ENCODE data around the gene ZDHHC1.

Gene ZDHHC1

DNA sequence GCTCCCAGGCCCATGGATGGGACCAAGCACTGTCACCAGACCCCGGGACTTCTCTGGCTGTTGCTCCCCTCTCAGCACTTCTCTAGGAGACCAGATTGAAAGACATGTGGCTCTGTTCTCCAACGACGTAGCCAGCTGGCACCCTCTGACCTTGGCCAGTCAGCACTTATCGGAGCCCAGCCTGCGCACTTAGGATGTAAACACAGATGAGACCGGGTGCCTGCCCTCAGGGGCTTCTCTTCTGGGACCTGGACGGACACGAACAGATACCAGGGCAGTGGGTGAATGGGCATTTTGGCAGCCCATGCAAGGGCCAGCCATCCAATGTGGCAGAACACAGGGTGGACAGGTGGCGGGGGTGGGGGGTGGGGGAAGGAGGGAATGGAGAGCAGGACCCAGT lies 6.6 kb downstream of the ZDHHC1 start:
- no peak for DNase-seq (ENCODE audit: low read depth in 2 of 2)

DNA sequence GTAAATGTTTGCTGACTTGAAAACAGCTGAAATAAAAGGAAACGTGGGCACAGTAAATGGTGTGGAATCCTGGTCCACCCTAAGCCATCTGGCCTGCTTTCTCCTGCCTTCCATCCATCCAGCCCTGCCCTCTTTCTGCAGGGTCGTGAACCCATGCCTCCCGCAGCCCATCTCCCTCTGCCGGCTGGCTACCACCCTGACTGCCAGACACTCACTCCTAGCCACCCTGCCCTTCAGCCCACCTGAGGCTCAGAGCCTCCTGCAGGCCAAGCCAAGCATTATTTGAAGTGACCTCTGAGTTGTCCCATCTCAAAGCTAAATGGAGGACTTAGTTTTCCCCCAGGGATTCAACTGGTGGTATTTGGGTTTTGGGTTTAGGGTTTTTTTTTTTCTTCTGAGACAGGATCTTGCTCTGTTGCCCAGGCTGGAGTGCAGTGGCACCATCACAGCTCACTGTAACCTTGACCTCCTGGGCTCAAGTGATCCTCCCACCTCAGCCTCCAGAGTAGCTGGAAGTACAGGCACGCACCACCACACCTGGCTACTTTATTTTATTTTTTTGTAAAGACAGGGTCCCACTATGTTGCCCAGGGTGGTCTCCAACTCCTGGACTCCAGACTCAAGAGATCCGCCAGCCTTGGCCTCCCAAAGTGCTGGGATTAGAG lies 8.4 kb downstream of the ZDHHC1 start:
- DNase-seq (ENCODE audit: low read depth in 2 of 2), result no peak

DNA sequence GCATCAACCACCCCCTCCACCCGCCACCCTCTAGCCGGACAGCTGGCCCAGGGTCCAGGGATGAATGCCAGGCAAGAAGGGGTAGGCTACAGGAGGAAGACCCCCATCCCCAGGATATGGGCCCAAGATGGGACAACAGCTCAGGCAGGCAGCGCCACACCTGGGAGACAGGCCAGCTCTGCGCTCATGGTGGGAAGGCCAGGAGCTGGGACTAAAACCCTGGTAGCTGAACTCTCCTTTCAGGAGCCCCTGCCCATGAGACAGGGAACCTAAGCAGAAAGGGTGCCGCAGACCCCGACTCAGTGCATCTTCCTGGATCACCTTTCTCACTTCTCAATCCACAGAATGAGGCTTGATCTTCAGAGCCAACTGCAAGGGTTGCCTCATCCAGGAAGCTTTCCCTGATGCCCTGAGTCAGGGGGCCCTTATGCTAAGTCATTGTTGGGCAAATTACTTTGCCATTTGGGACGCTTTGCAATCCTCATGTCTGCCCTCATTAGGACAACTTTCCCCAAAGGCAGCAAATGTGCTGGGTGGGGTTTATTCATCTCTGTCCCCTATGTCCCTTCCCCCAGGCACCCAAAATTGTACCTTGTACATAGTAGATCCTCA lies 9.0 kb downstream of the ZDHHC1 start:
- DNase-seq (ENCODE audit: low read depth in 2 of 2), result no peak

DNA sequence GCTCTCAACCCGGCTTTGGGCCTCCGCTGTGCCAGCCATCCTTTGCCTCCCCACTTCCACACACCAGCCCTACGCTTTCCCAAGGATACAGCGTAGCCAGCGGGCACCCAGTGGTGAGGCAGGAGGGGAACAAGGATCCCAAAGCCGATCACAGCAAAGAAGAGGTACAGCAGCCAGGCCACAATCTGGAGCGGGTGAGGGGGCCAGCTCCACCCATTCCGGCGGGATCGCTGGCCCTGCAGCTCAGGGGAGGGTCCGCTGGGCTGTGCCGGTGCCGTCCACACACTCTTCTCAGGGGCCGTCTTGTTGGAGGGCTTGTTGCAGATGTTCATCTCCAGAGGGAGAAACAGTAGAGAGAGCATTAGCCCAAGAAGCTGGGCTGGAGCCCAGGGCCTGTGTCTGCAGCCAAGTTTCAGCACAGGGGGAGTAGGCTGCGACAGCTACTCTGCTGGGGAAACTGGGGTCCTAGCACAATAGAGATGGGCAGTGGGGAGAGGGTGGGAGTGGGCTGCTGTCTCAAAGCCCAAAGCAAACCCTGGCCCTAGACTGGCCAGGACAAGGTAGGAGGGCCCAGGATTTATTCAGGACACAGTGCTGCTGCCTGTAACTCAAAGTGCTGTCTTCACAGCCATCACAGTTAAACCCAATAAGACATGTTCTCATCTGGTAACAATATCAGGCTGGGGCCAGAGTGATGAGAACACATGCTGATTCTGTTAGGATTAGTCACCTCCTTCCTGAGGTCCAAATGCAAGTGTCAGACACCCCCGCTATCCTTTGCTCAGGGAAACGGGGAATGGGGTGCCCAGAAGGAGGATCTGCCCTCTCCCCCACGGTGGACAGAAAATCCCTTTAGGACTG lies 9.9 kb downstream of the ZDHHC1 start:
- peak; percentile 74 to 76 for DNase-seq (ENCODE audit: low read depth in 2 of 2)

DNA sequence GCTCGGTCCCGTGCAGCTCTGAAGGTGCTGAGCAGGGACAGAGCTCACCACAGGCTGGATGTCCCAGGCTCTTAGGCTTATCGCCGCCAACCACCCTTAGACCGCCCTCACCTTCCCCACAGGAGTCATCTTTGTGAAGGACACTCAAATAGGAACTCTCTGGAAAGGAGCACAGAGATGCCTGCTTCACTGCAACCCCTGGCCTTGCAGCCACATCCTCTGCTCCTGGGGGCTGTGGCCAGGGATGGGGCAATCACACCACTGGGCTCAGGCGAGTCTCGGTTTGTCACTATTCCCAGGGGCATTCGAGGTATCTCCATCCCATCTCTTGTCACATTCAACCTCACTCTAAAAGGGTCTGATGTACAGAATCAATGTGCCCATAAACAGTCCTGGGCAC lies 10.9 kb downstream of the ZDHHC1 start:
- no peak for DNase-seq (ENCODE audit: low read depth in 2 of 2)

DNA sequence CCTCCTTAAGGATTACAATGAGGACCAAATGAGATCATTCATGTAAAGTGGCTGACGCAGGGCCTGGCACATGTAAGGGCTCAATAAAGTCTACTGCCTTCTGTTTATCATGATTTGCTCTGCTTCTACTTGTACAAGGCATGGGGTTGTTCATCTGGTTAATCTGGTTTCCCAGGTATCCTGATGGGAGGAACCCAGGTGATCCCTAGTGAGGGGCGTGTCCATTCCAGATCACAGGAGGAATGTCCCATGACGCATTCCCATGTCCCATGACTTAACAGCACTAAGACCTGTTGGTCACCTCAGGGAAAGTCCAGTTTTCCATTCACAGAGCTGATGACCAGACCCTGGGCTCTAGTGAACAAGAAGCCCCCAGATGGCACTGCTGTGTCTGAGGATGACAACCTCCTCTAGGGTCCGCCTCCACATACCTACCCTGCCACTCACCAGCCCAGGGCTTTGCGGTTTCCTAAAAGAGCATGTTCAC lies 11.5 kb downstream of the ZDHHC1 start:
- no peak for DNase-seq (ENCODE audit: low read depth in 2 of 2)

DNA sequence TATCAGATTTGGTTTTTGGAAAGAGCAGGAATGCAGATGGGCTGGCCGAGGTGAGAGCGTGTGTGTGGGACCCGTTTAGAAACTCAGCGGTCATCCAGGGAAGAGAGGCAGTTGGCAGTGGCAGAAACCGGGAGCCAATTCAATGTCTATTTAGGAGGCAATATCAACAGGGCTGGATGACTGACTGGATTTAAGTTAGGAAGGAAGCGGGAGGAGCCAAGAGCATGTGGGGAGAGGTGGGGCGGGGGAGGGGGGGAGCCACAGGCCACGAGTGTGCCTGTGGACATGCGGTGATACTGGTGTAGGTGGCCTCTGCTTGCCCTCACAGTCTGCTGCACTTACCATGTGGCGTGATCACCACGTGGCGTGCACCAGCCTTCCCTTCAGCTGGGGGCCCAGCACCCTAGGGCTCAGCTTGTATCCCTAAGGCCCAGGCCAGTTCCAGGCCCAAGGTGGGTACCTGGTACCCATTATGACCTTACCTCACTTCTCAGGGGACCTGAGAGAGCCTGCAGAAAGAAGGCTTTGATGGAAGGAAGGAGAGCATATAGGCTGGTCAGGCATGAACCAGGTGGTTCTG lies 12.2 kb downstream of the ZDHHC1 start:
- DNase-seq (ENCODE audit: low read depth in 2 of 2), result no peak

DNA sequence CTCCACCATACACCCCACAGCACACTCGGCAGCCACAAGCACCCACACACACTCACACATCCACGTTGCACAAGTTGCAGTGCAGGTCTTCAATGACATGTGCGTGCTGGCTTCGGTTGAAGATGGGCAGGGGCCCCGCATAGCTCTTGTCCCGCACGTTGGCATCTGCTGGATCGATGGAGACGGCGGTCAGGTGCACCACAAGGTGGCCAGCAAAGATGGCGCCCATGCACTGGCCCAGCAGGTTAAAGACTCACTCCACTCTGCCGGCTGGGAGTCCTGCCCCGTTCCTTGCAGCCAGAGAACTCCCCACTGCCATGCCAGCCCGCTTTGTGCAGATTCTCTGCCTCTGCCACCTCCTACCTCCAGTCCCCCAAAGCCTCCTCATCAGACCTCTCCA lies 15.4 kb downstream of the ZDHHC1 start:
- no peak for DNase-seq (ENCODE audit: low read depth in 2 of 2)

DNA sequence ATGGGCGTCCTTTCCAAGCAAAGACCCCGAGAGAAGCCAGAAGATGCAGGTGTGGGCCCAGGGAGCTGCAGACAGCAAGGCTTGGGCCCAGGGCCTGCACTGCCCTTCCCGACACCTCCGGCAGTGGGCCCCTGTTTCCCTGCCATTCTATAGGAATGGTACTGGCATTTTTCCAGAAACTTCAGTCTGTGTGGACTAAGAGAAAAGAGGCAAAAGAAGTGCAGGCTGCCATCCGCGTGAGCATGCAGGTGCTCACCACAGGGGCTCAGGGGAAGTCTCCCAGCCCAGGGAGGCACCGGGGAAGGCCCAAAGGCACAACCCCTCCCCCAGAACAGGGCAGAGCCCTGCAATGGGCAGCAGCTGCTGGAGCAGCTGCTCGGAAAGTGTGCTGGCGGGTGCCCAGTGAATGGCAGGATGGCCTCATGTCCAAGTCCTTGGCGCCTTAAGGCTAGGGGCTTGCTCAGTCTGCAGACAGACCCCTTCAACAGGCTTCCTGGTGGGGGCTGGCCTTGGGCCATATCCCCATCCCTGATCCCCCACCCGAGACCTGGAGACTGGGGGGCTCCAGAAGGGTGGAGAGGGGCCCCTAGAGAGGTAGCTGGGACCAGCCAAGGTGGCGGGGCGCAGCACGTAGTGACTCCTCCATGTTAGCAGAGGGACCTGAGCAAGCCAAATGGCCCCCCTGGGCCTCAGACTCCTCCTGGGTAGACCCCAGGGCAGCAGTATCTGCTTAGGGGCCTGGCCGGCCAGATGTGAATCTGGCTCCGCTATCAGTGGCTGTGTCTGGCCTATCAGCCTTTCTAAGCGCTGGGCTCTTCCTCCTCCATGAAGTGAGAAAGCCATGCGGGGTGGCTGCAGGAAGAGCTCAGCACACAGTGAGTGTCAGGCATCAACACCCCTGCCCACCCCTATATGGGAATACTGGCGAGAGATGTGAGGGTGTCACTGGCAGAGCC lies 16.2 kb downstream of the ZDHHC1 start:
- no peak for DNase-seq (ENCODE audit: low read depth in 2 of 2)

DNA sequence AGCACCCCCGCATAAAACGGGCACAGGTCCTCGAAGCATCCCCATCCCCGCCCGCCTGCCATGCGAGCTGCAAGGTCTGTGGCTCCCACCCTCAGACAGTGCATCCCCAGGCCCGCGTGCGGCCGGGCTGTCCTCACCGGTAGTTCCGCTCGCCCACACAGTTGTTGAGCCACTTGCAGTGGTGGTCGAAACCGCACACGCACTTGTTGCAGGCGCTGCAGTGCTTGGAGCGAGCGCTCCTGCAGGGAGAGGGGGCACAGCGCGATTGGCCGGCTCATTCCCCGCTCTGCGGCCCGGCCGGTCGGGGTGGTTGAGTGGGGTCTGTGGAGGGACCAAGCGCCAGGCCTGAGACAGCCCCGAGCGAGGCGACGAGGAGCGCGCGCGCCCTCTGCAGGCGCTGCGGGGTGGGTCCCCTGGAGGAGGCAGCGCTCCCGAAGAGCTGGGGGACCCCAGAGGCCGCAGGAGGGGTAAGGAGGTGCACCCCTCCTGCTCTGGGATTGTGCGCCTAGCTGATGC lies 17.0 kb downstream of the ZDHHC1 start:
- no peak for DNase-seq (ENCODE audit: low read depth in 2 of 2)

DNA sequence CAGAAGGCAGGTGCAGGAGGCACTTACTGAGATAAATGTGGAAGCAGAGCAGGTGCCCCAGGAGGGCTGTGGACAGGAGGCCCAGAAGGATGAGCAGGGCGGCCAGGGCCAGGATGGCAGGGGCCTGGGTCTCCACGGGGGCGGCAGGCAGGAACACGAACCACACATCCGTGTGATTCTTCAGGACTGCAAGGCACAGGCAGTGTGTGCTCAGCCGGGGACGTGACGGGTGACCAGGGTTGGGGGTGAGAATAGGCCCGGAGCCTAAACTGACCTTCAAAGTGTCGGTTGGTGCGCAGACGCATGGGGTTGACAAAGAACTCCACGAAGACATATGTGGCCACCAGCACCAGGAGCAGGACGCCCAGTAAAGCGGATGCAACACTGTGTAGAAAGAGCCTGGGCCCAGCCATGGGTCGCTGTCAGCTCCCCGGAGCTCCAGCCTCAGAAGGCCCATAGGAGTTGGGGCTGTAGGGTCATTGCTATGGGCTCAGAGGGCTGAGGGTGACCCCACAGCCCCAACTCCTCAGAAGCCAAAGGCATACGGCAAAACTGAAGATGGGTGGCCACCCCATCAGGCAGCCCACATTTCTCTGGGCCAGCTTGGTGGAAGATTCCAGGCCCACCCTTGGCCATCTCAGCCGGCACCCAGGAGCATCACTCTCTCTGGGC lies 17.6 kb downstream of the ZDHHC1 start:
- DNase-seq (ENCODE audit: low read depth in 2 of 2), result no peak

DNA sequence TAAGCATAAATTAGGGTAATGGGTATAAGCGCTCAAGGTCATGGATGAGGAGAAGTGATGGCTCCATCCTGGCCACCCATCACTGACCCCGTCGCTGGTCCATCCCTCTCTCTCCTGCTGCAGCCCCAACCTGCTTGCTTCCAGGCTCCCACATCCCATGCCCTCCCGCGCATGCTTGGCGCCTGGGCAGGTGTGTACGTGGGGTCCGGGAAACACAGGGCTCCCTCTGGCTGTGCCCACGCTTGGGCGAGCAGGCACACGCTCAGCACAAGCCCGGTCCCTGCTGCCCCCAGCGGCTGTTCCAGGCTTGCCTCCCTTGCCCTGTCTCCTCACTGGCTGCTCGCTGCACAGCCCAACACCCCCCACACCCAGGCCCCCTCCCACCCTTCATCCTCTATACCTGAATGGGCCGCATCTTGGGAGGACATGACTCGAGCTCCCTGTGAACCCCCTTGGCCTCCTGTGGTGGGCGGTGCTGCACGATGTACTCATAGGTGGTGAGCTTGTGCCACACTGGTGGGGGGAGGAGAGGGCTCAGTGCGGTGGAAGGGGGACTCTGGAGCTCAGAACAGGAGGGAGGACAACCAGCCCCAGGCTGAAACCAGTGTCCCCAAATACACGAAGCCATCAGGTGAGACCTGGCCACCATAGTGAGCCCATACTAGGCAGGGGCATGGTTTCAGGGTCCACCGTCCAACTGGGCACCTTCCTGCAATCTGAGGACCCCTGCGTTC lies 18.3 kb downstream of the ZDHHC1 start:
- DNase-seq (ENCODE audit: low read depth in 2 of 2), result no peak

DNA sequence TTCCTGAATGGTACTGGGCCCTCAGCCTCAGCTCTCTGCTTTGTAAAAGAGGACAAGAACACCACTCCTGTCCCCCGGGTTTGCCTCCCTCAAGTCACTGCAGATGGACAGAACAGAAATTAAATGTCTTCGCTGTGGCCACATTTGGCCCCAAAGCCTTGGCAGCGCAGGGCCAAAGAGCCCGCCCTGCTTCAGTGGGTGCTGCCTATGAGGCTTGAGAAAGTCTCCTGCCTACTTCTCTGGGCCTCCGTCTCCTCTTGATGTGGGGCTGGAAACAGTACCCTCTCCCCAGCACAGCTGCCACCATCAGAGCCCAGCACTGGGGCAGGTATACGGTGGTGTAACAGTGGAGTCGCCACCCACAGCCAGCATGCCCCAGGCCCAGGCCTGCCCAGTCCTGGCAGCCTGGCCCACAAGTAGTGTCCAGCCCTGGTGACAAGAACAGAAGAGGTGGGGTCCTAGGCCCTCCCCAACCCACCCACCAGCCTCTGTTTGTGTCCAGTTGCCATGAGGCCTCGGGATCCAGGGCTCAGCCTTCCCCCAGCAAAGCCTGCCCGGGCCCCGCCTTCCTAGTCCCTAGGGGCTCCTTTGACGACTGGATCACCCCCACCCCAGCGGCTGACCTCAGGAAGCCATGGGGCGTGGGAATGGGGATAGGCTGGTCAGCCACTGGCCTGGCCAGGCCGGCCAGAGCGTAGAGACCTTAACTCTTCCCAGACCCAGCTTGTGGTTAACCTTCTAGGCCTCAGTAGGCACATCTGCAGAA lies 19.1 kb downstream of the ZDHHC1 start:
- no peak for DNase-seq (ENCODE audit: low read depth in 2 of 2)

DNA sequence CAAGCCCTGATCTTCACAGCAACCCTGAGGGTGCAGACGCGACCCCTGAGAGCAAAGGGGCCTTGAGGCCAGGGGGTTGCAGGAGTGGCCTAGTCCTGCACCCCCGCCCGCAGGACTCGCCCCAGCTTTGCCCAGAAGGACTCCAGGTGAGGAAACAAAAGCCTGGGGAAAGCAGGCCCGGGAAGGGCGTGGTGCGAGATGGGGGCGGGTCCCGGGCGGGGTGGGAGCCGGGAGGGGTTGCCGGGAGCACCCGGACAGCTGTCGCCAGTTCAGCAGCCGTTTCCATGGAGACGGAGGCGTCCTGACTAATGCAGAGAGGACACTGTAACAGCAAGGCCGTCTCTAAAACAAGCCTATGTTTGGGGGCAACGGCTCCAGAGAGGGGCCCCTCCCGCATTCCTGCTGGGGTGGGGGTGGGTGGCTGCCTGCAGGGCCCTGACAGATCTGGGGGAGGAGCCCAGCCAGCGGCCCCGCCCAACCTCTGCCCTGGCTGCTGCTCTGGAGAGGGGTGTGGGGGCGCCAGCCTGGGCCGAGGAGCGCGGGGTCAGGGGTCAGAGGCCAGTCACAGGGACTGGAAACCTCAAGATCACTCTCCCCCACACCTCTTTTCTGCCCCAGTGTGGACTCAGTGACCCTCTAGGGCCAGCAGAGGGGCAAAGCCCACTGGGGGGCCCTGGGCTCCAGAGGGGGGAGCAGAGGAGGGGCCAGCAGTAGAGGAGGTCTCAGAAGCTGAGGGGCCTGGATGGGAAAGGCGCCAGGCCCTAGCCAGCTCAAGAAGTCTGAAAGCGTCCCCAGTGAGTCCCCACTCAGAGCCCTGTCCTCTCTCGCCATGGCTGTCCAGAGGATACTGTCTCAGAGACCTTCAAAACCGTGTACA lies 19.9 kb downstream of the ZDHHC1 start:
- DNase-seq (ENCODE audit: low read depth in 2 of 2), result no peak

DNA sequence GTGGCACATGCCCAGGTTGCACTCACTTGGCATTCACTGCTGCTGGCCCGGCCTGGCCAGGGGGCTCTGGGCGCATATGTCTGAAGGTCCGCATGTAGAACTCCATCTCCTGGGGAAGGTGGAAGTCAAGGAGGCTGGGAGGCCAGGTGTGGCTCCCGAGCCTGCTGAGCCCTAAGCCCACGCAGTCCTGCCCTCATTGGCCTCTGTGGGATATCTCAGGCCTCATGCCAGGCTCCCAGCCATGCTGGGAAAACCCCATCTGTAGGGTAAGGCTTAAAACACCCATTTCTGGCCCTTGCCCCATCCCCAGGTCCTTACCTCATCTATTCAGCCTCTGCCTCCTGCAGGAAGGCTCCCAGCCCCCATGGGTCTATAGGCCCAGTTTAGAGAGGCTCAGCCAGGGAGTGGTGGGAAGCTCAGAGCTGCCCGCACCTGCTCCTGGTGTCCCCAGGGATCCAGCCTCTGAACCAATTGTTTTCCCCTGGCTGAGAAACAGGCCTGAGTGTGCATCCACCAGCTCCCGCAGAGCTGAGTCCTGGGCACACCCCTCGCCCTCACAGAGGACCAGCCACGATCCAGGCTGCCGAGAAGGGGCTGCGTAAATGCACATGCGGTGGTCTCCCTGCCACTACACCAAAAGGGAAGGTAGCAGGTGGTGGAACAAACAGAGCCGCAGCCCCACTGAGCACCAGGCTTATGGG lies 20.7 kb downstream of the ZDHHC1 start:
- no peak for DNase-seq (ENCODE audit: low read depth in 2 of 2)

DNA sequence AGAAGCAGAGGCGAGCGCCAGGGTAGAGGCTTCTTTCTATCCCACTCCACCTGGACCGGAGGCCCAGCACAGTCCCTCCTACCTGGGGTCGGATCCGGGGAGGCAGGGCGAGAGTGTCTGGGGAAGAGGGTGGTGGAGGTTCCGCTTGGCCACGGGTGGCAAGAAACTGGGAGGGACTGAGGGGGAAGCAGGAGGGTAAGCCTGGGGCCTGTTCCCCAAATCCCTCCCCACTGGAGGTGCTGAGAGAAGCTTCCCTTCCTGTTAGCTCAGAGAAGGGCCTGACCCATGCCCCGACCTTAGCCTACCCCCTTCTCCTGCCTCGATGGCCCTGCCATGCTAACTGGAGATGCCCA lies 21.2 kb downstream of the ZDHHC1 start:
- DNase-seq (ENCODE audit: low read depth in 2 of 2), result no peak
